H1 (cell line): ENCODE measurements around the gene MAPK9. TPM values are rescaled to one million over a fixed set of nuclear protein-coding genes. Genes with fewer than 3 reads are reported as not detected.

Experiments
- FOSL1 ChIP-seq: IDR thresholded peaks from 2 replicates; pipeline ENCODE4 v1.6.1; 2011; ENCODE audit warnings: mild to moderate bottlenecking, low read depth, low read length, moderate library complexity; ENCODE audit not compliant: insufficient read depth
- SIN3A ChIP-seq, 2 experiments: IDR thresholded peaks in 1 of 2; conservative IDR thresholded peaks in 1 of 2; 2 replicates each; pipeline ENCODE4 v1.6.1; 2011 to 2012; ENCODE audit warnings: low read length in 2 of 2, improper control_type of control experiment in 1 of 2, low read depth in 1 of 2, mild to moderate bottlenecking in 1 of 2
- polyA plus RNA-seq, 7 experiments: library from polyadenylated mRNA; depleted of rRNA in 3 of 7; stranded (reverse) in 5 of 7; unstranded in 2 of 7; fragments of >200 nt in 5 of 7; fragments of 200-250 nt in 2 of 7; gene quantifications; 1 replicate in 5 of 7; 2 replicates in 1 of 7; 4 replicates in 1 of 7; pipeline versions ENCODE4 v1.2.1 to v1.2.3, GENCODE V29; 2011 to 2013; ENCODE audit warnings: missing spikeins in 2 of 7, mixed read lengths in 2 of 7
- total RNA-seq: library from RNA; stranded (reverse); fragmentation: NEBNext Ultra II Directional; extraction: Animal tissue kit (Norgen Biotek cat#: 25700); gene quantifications from 2 replicates; pipeline ENCODE4 v1.2.1, GENCODE V29; 2021

The MAPK9 gene
- total and polyA plus RNA-seq, 2 of the 8 experiments (the other 6 are each of a cell fraction or from before 2014, with no cell fraction given): 22.3 to 43.7 TPM

DNA sequence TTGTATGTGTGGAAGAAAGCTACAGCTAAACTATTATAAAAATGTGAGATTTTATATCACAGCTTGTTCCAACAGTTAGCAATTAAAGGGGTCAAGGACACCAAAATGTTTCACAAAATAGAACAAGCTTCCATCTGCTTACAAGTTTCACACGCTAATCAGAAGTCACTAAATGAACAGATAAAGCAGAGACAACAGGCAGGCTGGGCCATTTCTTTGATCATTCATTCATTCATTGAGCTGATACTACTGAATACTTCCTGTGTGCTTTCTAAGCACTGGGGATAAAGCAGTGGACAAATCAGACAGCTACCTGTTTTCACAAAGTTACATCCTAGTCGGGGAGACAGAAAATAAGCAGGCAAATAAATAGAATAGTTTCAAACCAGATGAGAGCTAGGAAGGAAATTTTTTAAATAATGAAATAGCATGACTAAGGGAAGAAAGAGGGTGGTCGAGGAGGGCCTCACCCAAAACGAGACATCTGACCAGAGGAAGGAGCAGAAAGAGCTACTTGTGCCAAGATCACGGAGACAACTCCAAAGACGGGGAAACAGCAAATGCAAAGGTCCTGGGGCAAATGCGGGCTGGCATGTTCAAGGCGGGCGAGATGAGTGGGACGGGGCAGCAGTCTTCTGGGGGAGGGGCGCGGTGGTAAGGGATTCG is 1.2 kb downstream of the MAPK9 start (continued):
- TF ChIP-seq SIN3A (conservative IDR thresholded peaks at IDR 0.05 in 1 of 2, IDR thresholded peaks at IDR 0.05 in 1 of 2; ENCODE audit: low read depth in 1 of 2, low read length in 2 of 2): no peak
- TF ChIP-seq FOSL1: no peak
